ENCODE results near the gene PPM1K. TPM values are rescaled to one million over a fixed set of nuclear protein-coding genes. Genes with fewer than 3 reads are reported as not detected.

PPM1K gene
- polyA plus RNA-seq, 1 donor (not counting 4 experiments of a cell fraction or from before 2014, with no cell fraction given) = 9.8 TPM

GRCh38 chr4:88280228-88280795 is 4.0 kb downstream of the PPM1K start:
- Histone ChIP-seq H2AFZ (ENCODE audit: control insufficient read depth, low read length) (no peak overlapping the region), H3K9me1 (ENCODE audit: control insufficient read depth, extremely low read depth, insufficient read depth, low read length) (no peaks in the 10 kb centered on the region), H3K79me2 (ENCODE audit: control insufficient read depth, insufficient read depth, low read length) (peaks cover 6% of the 10 kb centered on the region), H3K4me1 (ENCODE audit: control insufficient read depth, extremely low read depth, insufficient read depth, low read length) (peaks cover 10% of the 10 kb centered on the region), H3K36me3 (ENCODE audit: control insufficient read depth in 2 of 2, extremely low read depth in 1 of 2, insufficient read depth in 2 of 2, low read length in 2 of 2) (no peaks in the 10 kb centered on the region), H3K4me3 (ENCODE audit: control insufficient read depth in 2 of 3, extremely low read depth in 1 of 3, insufficient read depth in 2 of 3, low read depth in 1 of 3, low read length in 3 of 3) (no peak overlapping the region), H4K20me1 (ENCODE audit: control insufficient read depth, extremely low read depth, insufficient read depth, low read length) (no peaks in the 10 kb centered on the region), H3K4me2 (ENCODE audit: control insufficient read depth, extremely low read depth, insufficient read depth, low read depth, low read length) (no peak overlapping the region), H3K27ac (ENCODE audit: control insufficient read depth, insufficient read depth, low read length) (no peak overlapping the region), H3K9me3 (ENCODE audit: control insufficient read depth, low read depth, low read length) (no peaks in the 10 kb centered on the region), H3K9ac (ENCODE audit: control insufficient read depth, extremely low read depth, insufficient read depth, low read length) (no peak overlapping the region), H3K27me3 (ENCODE audit: control insufficient read depth, extremely low read depth, insufficient read depth, low read length) (no peaks in the 10 kb centered on the region)
- dilution Hi-C loops (cut with MboI; ENCODE audit: extremely low pct_ligation_motif_present, low sequenced_read_pairs) = no loop called here
- no peak for DNase-seq (ENCODE audit: low read depth, low spot score)
- TF ChIP-seq CTCF (optimal IDR thresholded peaks at IDR 0.05 in 1 of 3, IDR thresholded peaks at IDR 0.05 in 1 of 3, conservative IDR thresholded peaks at IDR 0.05 in 1 of 3; ENCODE audit: extremely low read depth in 1 of 3, insufficient read depth in 2 of 3, low read length in 3 of 3) (no peak), EZH2 (IDR thresholded peaks at IDR 0.05; ENCODE audit: low read length) (no peak)
- FAIRE-seq = no peak

GRCh38 chr4:88277711-88278225 is 6.6 kb downstream of the PPM1K start:
- Histone ChIP-seq H3K4me3 (ENCODE audit: control insufficient read depth in 2 of 3, extremely low read depth in 1 of 3, insufficient read depth in 2 of 3, low read depth in 1 of 3, low read length in 3 of 3) (no peak overlapping the region), H3K9ac (ENCODE audit: control insufficient read depth, extremely low read depth, insufficient read depth, low read length) (no peak overlapping the region), H3K9me1 (ENCODE audit: control insufficient read depth, extremely low read depth, insufficient read depth, low read length) (no peaks in the 10 kb centered on the region), H3K9me3 (ENCODE audit: control insufficient read depth, low read depth, low read length) (no peaks in the 10 kb centered on the region), H3K79me2 (ENCODE audit: control insufficient read depth, insufficient read depth, low read length) (peaks cover 6% of the 10 kb centered on the region), H4K20me1 (ENCODE audit: control insufficient read depth, extremely low read depth, insufficient read depth, low read length) (no peaks in the 10 kb centered on the region), H3K4me1 (ENCODE audit: control insufficient read depth, extremely low read depth, insufficient read depth, low read length) (peaks cover 4% of the 10 kb centered on the region), H3K27me3 (ENCODE audit: control insufficient read depth, extremely low read depth, insufficient read depth, low read length) (no peaks in the 10 kb centered on the region), H3K4me2 (ENCODE audit: control insufficient read depth, extremely low read depth, insufficient read depth, low read depth, low read length) (no peak overlapping the region), H2AFZ (ENCODE audit: control insufficient read depth, low read length) (no peak overlapping the region), H3K36me3 (ENCODE audit: control insufficient read depth in 2 of 2, extremely low read depth in 1 of 2, insufficient read depth in 2 of 2, low read length in 2 of 2) (no peaks in the 10 kb centered on the region), H3K27ac (ENCODE audit: control insufficient read depth, insufficient read depth, low read length) (no peak overlapping the region)
- FAIRE-seq = no peak
- DNase-seq (ENCODE audit: low read depth, low spot score) = no peak
- no peak for TF ChIP-seq CTCF (optimal IDR thresholded peaks at IDR 0.05 in 1 of 3, IDR thresholded peaks at IDR 0.05 in 1 of 3, conservative IDR thresholded peaks at IDR 0.05 in 1 of 3; ENCODE audit: extremely low read depth in 1 of 3, insufficient read depth in 2 of 3, low read length in 3 of 3)
- no peak for TF ChIP-seq EZH2 (IDR thresholded peaks at IDR 0.05; ENCODE audit: low read length)
- dilution Hi-C loops (cut with MboI; ENCODE audit: extremely low pct_ligation_motif_present, low sequenced_read_pairs) = no loop called here

Data from keratinocyte (primary cell).